K562 (cell line): Measurements from ENCODE around the gene SLC13A4. TPM values are rescaled to one million over a fixed set of nuclear protein-coding genes. Genes with fewer than 3 reads are reported as not detected.

ENCODE experiments used
- BCOR ChIP-seq: fragments of 450-650 bp; IDR thresholded peaks from 2 replicates; pipeline ENCODE4 v1.6.1; 2016
- BDP1 ChIP-seq: IDR thresholded peaks from 3 replicates; pipeline ENCODE4 v1.6.1; 2011; ENCODE audit not compliant: insufficient read length, insufficient read depth
- GATAD2B ChIP-seq: fragments of 450-650 bp; IDR thresholded peaks from 2 replicates; pipeline ENCODE4 v1.6.1; 2017; ENCODE audit warnings: mild to moderate bottlenecking, borderline replicate concordance
- HSF4 ChIP-seq: fragments of 250-450 bp; sonication (Bioruptor Pico); IDR thresholded peaks from 2 replicates; pipeline ENCODE4 v2.1.2; 2022; ENCODE audit warnings: mild to moderate bottlenecking, moderate library complexity, borderline replicate concordance
- JUN ChIP-seq, 2 experiments: sonication (generic) in 1 of 2; formaldehyde crosslinking in 1 of 2; IDR thresholded peaks; 2 replicates each; pipeline versions ENCODE4 v1.6.1 to v1.8.0; 2012 to 2022; ENCODE audit warnings: borderline replicate concordance in 2 of 2, mild to moderate bottlenecking in 2 of 2, improper control_type of control experiment in 1 of 2, low read depth in 1 of 2, low read length in 1 of 2, missing genetic modification reagents in 1 of 2
- KLF1 ChIP-seq: fragments of 450-650 bp; IDR thresholded peaks from 2 replicates; pipeline ENCODE4 v1.6.1; 2016; ENCODE audit warnings: missing genetic modification characterization, missing compliant biosample characterization
- MCM2 ChIP-seq: fragments of 450-650 bp; IDR thresholded peaks from 2 replicates; pipeline ENCODE4 v1.6.1; 2017; ENCODE audit warnings: low read depth, mild to moderate bottlenecking
- NONO ChIP-seq, 2 experiments: fragments of 200-400 bp in 1 of 2; fragments of 450-650 bp in 1 of 2; formaldehyde crosslinking in 1 of 2; IDR thresholded peaks; 2 replicates each; pipeline ENCODE4 v1.6.1; 2017; ENCODE audit warnings: low read depth in 2 of 2, mild to moderate bottlenecking in 2 of 2, moderate library complexity in 2 of 2, low read length in 1 of 2
- PRPF4 ChIP-seq: fragments of 200-400 bp; formaldehyde crosslinking; IDR thresholded peaks from one replicate; pipeline ENCODE4 v1.6.1; 2017; ENCODE audit warnings: low read length, low read depth, mild to moderate bottlenecking; ENCODE audit not compliant: insufficient read depth, poor library complexity, severe bottlenecking
- RAD21 ChIP-seq, 2 experiments: fragments of 250-450 bp in 1 of 2; fragments of 450-650 bp in 1 of 2; sonication (Bioruptor Pico) in 1 of 2; formaldehyde crosslinking in 1 of 2; IDR thresholded peaks in 1 of 2; conservative IDR thresholded peaks in 1 of 2; 2 replicates each; pipeline versions ENCODE4 v1.4.0 to v1.8.0; 2020 to 2022; ENCODE audit warnings: mild to moderate bottlenecking in 2 of 2, moderate library complexity in 1 of 2
- RFX5 ChIP-seq: IDR thresholded peaks from 2 replicates; pipeline ENCODE4 v1.6.1; 2011; ENCODE audit warnings: low read depth, mild to moderate bottlenecking, improper control_type of control experiment, low read length
- SNRNP70 ChIP-seq: fragments of 200-400 bp; formaldehyde crosslinking; optimal IDR thresholded peaks from 2 replicates; pipeline ENCODE3; 2017; ENCODE audit warnings: low read depth, low read length
- TAF1 ChIP-seq: IDR thresholded peaks from 2 replicates; pipeline ENCODE4 v1.6.1; 2011; ENCODE audit warnings: mild to moderate bottlenecking, low read length, moderate library complexity; ENCODE audit not compliant: insufficient read depth, control insufficient read depth, severe bottlenecking; ENCODE audit errors: extremely low read depth
- ZFP36 ChIP-seq: fragments of 150-350 bp; IDR thresholded peaks from 2 replicates; pipeline ENCODE4 v1.6.1; 2018; ENCODE audit warnings: low read length, low read depth; ENCODE audit not compliant: partially characterized antibody
- ZNF124 ChIP-seq: sonication (generic); formaldehyde crosslinking; IDR thresholded peaks from 2 replicates; pipeline ENCODE4 v1.8.1; 2022; ENCODE audit warnings: missing genetic modification reagents
- ZNF143 ChIP-seq: sonication (generic); formaldehyde crosslinking; IDR thresholded peaks from 2 replicates; pipeline ENCODE4 v1.9.0; 2022; ENCODE audit warnings: mild to moderate bottlenecking, missing genetic modification reagents
- ZNF146 ChIP-seq: IDR thresholded peaks from one replicate; pipeline ENCODE4 v1.6.1; 2018; ENCODE audit warnings: missing compliant biosample characterization; ENCODE audit not compliant: unreplicated experiment
- ZNF695 ChIP-seq: fragments of 450-650 bp; formaldehyde crosslinking; IDR thresholded peaks from 2 replicates; pipeline ENCODE4 v1.4.0; 2020; ENCODE audit warnings: mild to moderate bottlenecking, moderate library complexity
- ZNF77 ChIP-seq: fragments of 250-450 bp; sonication (Bioruptor Pico); IDR thresholded peaks from 2 replicates; pipeline ENCODE4 v1.5.0; 2020
- polyA plus RNA-seq, 8 experiments: library from polyadenylated mRNA; depleted of rRNA in 4 of 8; stranded (reverse) in 5 of 8; unstranded in 3 of 8; fragments of >200 nt; fragmentation: Nextera tagmentation in 2 of 8; fragmentation: Illumina TruSeq in 1 of 8; extraction: Ambion mirVana in 2 of 8; extraction: Trizol in 1 of 8; gene quantifications; 2 replicates each; pipeline versions ENCODE4 v1.2.1 to v1.2.3, GENCODE V29; 2011 to 2014; ENCODE audit warnings: inconsistent platforms in 1 of 8, missing spikeins in 1 of 8
- total RNA-seq, 7 experiments: library from RNA; depleted of rRNA in 6 of 7; stranded (reverse); fragments of >200 nt in 6 of 7; fragmentation: Illumina TruSeq in 2 of 7; extraction: Trizol in 2 of 7; gene quantifications; 2 replicates each; pipeline versions ENCODE4 v1.2.1 to v1.2.3, GENCODE V29; 2011 to 2021; ENCODE audit warnings: low replicate concordance in 1 of 7
- TF ChIP-seq, protein P1 (sequence below): sonication (generic); formaldehyde crosslinking; IDR thresholded peaks from 2 replicates; pipeline ENCODE4 v1.8.1; 2023; ENCODE audit warnings: missing genetic modification reagents, mild to moderate bottlenecking, borderline replicate concordance
- TF ChIP-seq, protein P2 (sequence below): fragments of 250-450 bp; sonication (Bioruptor Pico); IDR thresholded peaks from 2 replicates; pipeline ENCODE4 v1.9.0; 2021; ENCODE audit warnings: mild to moderate bottlenecking, inconsistent platforms

The SLC13A4 gene
- total and polyA plus RNA-seq, 9 of the 15 experiments (the other 6 are each of a cell fraction or from before 2014, with no cell fraction given) = 0.11 to 1.0 (median 0.36) TPM

DNA sequence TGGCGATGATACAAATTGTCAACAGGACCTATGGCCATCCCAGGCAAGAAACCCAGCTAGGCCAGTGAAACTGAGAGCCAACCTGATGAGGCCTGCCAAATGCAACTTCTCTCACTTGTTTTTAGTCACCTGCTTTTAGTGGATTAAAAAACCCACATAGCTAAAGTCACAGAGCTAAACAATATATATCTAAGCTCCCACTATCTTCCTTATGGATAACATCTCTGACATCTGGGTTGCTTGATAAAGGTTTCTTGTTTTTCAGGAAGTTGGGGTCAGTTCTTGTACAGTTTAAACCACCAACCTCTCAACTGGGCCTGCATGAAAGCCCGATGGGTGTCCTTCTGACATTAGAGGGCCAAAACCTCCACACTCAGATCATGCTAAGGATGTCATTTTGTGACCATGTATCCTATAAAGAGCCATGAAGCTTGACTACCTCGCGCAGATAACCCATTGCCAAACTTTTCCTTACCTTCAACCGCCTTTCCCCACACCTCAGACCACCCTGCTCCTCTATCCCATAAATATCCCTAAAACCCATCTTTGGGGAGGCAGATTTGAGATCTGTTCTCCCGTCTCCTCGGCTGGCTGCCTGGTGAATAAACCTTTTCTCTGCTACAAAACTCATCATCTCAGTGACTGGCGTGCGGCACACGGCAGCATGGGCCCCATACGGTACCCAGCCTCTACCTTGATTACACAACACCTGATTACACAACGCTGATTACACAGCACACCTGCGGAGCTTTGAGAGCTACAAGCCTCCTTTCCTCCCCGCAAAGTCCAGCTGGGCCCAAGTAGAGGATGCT lies 66.5 kb downstream of the SLC13A4 start (continued):
- TF ChIP-seq NONO (IDR thresholded peaks at IDR 0.05; ENCODE audit: low read depth in 2 of 2, low read length in 1 of 2) (peak in 1 of 2 experiments; percentile 57; a peak in 1 of 4 replicates), BCOR (no peak), ZNF146 (CRISPR knock-in tag) (no peak), MCM2 (no peak), RFX5 (no peak), SNRNP70 (no peak), ZNF124 (CRISPR knock-in tag) (no peak), JUN (IDR thresholded peaks at IDR 0.05; ENCODE audit: borderline replicate concordance, low read depth, low read length) (no peak; the same call in 1 of the 2 replicates), JUN (CRISPR knock-in tag; IDR thresholded peaks at IDR 0.05; ENCODE audit: borderline replicate concordance) (no peak), RAD21 (CRISPR knock-in tag; conservative IDR thresholded peaks at IDR 0.05 in 1 of 2, IDR thresholded peaks at IDR 0.05 in 1 of 2) (no peak), ZNF77 (CRISPR knock-in tag) (no peak), PRPF4 (no peak), BDP1 (no peak), ZNF143 (no peak), HSF4 (CRISPR knock-in tag) (no peak), ZNF695 (CRISPR knock-in tag) (no peak; the same call in 1 of the 2 replicates), ZFP36 (no peak), KLF1 (no peak), GATAD2B (peak; percentile 78), TAF1 (no peak)
- TF ChIP-seq, protein P1, sequence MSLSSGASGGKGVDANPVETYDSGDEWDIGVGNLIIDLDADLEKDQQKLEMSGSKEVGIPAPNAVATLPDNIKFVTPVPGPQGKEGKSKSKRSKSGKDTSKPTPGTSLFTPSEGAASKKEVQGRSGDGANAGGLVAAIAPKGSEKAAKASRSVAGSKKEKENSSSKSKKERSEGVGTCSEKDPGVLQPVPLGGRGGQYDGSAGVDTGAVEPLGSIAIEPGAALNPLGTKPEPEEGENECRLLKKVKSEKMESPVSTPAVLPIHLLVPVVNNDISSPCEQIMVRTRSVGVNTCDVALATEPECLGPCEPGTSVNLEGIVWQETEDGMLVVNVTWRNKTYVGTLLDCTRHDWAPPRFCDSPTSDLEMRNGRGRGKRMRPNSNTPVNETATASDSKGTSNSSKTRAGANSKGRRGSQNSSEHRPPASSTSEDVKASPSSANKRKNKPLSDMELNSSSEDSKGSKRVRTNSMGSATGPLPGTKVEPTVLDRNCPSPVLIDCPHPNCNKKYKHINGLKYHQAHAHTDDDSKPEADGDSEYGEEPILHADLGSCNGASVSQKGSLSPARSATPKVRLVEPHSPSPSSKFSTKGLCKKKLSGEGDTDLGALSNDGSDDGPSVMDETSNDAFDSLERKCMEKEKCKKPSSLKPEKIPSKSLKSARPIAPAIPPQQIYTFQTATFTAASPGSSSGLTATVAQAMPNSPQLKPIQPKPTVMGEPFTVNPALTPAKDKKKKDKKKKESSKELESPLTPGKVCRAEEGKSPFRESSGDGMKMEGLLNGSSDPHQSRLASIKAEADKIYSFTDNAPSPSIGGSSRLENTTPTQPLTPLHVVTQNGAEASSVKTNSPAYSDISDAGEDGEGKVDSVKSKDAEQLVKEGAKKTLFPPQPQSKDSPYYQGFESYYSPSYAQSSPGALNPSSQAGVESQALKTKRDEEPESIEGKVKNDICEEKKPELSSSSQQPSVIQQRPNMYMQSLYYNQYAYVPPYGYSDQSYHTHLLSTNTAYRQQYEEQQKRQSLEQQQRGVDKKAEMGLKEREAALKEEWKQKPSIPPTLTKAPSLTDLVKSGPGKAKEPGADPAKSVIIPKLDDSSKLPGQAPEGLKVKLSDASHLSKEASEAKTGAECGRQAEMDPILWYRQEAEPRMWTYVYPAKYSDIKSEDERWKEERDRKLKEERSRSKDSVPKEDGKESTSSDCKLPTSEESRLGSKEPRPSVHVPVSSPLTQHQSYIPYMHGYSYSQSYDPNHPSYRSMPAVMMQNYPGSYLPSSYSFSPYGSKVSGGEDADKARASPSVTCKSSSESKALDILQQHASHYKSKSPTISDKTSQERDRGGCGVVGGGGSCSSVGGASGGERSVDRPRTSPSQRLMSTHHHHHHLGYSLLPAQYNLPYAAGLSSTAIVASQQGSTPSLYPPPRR (CRISPR knock-in tag) = no peak; the same call in 1 of the 2 replicates
- TF ChIP-seq, protein P2, sequence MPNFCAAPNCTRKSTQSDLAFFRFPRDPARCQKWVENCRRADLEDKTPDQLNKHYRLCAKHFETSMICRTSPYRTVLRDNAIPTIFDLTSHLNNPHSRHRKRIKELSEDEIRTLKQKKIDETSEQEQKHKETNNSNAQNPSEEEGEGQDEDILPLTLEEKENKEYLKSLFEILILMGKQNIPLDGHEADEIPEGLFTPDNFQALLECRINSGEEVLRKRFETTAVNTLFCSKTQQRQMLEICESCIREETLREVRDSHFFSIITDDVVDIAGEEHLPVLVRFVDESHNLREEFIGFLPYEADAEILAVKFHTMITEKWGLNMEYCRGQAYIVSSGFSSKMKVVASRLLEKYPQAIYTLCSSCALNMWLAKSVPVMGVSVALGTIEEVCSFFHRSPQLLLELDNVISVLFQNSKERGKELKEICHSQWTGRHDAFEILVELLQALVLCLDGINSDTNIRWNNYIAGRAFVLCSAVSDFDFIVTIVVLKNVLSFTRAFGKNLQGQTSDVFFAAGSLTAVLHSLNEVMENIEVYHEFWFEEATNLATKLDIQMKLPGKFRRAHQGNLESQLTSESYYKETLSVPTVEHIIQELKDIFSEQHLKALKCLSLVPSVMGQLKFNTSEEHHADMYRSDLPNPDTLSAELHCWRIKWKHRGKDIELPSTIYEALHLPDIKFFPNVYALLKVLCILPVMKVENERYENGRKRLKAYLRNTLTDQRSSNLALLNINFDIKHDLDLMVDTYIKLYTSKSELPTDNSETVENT = no peak
